Measurements from ENCODE around the gene RBBP4. TPM values are rescaled to one million over a fixed set of nuclear protein-coding genes. Genes with fewer than 3 reads are reported as not detected.
"Not testable (repeated sequence)": the region's sequence is repeated elsewhere in the genome, so short reads cannot be mapped to it uniquely, and the experiment has no call there.

Gene RBBP4
- polyA plus RNA-seq, 3 donors, result 41.3 to 45.5 (median 45.3) TPM

DNA sequence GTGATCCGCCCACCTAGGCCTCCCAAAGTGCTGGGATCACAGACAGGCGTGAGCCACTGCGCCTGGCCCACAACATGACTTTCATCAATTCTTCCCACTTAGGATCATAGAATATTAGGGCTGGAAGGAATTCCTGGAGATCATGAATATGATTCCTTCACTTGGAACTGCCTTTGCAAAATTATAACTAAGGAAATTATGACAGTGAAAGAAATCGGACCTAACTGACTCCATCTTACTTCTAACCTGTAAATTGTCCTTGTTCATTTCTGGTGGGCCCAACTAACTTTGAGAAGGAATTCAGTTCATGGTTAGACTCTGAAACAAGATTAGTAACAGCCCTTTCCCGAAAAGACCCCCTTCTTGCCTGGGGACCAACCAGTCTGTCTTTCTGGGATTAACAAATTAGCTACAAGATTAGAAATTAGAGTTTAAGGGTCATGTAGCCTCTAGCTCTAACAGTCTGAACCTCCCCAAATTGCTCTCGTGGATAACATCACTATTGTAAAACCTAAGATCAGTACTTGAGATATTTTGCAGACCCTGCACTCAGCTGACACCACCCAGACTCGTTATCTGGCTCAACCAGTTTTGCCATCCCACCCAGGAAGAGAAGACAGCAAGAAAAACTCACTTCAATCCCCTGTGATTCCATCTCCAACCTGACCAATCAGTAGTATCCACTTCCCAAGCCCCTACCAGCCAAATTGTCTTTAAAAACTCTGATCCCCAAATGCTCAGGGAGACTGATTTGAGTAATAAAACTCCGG is 15.3 kb upstream of the RBBP4 start:
- no peak overlapping the region for H3K27ac ChIP-seq (ENCODE audit: low read depth, low read length)
- WGBS, 3 donors, result 93 to 96% (median 96%) methylated on average over 8 of the region's 8 CpGs

DNA sequence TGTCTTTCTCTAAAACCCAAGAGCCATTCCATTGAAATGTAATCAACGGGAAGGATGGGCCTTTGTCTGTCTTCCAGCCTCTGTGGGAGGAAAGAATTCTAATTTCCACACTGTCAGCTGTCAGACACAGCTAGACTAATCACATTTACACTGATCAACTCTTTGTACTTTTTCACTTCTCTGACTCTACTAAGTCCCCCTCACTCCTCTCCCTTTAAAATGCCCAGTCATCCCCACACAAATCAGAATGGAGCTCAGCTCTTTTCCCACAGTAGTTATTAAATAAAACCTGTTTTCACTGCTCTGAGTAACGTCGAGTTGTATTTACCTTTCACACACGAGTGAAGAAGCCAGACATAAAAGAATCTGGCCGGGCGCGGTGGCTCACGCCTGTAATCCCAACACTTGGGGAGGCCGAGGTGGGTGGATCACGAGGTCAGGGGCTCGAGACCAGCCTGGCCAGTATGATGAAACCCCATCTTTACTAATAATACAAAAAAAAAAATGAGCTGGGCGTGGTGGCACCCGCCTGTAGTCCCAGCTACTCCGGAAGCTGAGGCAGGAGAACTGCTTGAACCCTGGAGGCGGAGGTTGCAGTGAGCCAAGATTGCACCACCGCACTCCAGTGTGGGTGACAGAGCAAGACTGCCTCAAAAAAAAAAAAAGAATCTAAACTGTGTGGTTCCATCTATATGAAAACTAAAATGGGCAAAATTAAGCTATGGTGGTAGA is 13.9 kb upstream of the RBBP4 start:
- WGBS, 3 donors, result 74 to 79% (median 79%) methylated on average over 16 of the region's 16 CpGs
- H3K27ac ChIP-seq (ENCODE audit: low read depth, low read length), result no peak overlapping the region

DNA sequence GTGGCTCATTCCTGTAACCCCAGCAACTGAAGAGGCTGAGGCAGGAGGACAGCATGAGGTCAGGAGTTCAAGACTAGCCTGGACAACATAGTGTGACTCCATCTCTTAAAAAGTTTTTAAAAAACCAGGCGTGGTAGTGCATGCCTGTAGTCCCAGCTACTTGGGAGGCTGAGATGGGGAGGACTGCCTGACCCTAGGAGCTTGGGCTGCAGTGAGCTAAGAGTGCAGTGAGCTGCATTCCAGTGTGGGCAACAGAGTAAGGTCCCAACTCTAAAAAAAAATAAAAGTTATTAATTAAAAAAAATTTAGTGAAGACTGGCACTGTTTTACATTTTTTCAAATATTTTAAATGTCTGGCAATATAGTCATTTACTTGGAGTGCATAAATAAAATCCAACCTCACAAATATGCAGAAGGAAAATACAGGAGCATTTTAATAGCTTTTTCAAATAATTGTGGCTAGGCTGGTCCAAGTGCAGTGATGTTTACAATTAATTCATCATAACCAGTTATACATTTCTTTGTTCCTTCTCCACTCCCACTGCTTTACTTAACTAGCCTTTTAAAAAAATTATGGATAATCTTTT is 11.4 kb upstream of the RBBP4 start:
- H3K27ac ChIP-seq (ENCODE audit: low read depth, low read length), result no peak overlapping the region
- 93 to 94% (median 93%) methylated on average over 1 of the region's 1 CpG for WGBS, 3 donors

DNA sequence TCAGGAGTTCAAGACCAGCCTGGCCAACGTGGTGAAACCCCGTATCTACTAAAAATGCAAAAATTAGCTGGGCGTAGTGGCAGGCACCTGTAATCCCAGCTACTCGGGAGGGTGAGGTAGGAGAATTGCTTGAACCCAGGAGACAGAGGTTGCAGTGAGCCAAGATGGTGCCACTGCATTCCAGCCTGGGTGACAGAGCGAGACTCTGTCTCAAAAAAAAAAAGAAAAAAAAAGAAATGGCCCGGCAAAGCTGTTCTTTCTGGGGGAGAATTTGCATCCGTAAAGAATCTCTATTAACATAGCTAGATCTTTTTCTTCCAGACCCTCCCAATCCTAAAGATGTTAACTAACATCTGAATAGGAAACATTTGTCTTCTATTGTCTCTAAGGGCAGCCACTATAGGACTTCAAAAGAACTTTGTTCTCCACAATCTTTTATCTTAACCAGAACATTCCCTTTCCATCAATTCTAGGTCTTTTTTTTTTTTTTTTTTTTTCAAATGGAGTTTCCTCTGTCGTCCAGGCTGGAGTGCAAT is 8.6 kb upstream of the RBBP4 start:
- 79 to 89% (median 85%) methylated on average over 8 of the region's 8 CpGs for WGBS, 3 donors
- H3K27ac ChIP-seq (ENCODE audit: low read depth, low read length), result not testable (repeated sequence)

DNA sequence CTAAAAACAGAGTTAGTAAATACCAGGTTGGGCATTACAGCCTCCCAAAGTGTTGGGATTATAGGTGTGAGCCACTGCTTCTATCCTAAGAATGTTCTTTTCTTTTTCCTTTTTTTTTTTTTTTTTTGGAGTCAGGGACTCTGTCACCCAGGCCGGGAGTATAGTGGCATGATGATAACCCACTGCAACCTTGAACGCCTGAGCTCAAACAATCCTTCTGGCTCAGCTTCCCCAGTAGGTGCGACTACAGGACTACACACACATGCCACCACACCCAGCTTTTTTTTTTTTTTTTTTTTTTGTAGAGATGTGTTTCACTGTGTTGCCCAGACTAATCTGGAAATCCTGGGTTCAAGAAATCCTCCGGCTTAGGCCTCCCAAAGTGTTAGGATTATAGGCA is 6.6 kb upstream of the RBBP4 start:
- WGBS, 3 donors, result 48 to 95% (median 78%) methylated on average over 4 of the region's 4 CpGs
- H3K27ac ChIP-seq (ENCODE audit: low read depth, low read length), result no peak overlapping the region

DNA sequence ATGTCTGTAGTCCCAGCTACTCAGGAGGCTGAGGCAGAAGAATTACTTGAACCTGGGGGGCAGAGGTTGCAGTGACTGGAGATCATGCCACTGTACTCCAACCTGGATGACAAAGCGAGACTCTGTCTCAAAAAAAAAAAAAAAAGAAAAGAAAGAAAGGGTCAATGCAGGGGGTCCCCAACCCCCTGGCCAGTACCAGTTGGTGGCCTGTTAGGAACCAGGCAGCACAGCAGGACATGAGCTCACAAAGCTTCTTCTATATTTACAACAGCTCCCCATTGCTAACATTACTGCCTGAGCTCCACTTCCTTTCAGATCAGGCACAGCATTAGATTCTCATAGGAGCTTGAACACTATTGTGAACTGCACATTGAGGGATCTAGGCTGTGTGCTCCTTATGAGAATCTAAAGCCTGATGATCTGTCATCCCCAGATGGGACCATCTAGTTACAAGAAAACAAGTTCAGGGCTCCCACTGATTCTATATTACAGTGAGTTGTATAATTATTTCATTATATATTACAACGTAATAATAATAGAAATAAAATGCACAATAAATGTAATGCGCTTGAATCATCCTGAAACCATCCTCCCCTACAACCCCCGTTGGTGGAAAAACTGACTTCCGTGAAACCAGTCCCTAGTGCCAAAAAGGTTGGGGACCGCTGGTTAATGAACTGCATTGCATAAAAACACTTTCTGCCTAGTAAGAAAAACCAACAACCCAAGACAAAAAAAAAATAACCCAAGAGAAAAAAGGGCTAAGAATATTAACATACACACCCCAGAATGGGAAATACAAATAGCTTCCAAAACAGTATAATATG is 3.5 kb upstream of the RBBP4 start:
- 77 to 87% (median 81%) methylated on average over 6 of the region's 6 CpGs for WGBS, 3 donors
- H3K27ac ChIP-seq (ENCODE audit: low read depth, low read length), result no peak overlapping the region

DNA sequence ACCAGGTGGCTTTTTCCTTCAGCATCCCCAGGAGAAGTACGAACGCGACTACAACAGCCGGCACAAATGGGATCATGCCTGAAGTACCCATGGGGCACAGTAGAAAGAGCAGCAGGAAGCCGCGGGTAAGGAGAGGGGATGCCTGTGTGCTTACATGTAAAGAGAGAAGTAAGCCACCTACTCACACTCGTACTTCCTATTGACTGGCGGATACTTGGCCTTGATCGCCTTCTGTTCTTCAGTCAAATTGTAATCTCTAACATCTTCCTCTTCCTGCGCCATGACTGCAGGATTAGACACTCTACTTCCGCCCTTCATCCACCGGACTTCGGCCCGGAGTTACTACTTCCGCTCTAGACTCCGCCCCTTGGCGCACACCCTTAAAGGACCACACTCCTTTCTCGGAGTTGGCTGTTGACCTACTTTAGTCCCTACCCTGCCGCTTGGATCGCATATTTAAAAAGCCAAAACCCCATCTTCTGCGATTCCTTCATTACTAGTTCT is 708 bp upstream of the RBBP4 start, which contains the start of gene ZBTB8OS:
Gene ZBTB8OS (minus strand): TSS at position 303 of the 504 bp plus-strand sequence. CDS start 21 bp downstream, at position 282.
- WGBS, 3 donors, result 0 to 1% (median 0%) methylated on average over 21 of the region's 21 CpGs
- H3K27ac ChIP-seq (ENCODE audit: low read depth, low read length), result peak within 1 kb of the TSS; percentile 94

DNA sequence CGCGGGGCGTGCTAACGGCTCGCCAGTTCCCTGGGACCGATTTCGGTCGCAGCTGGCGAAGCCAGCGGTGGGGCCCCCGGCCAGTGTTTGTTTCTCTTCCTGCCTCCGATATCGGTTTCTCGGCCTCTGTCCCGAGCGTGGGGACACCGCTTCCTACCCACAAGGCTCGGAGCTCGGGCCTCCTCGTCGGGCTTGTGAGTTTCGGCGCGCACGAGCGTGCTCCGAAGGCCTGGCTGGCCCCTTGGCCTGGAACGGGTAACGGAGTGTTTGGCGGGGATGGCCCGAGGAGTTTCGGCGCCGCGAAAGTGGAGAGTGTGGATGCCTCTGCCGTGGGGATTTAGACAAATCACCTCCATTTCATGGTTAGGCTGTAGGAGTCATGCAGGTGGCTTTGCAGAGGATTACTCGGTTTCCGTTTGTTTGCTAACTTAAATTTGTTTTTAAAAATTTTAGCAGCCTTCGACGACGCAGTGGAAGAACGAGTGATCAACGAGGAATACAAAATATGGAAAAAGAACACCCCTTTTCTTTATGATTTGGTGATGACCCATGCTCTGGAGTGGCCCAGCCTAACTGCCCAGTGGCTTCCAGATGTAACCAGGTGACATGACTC is 559 bp downstream of the RBBP4 start:
- H3K27ac ChIP-seq (ENCODE audit: low read depth, low read length), result peak overlapping the region; percentile 59
- 0 to 1% (median 1%) methylated on average over 43 of the region's 43 CpGs for WGBS, 3 donors

DNA sequence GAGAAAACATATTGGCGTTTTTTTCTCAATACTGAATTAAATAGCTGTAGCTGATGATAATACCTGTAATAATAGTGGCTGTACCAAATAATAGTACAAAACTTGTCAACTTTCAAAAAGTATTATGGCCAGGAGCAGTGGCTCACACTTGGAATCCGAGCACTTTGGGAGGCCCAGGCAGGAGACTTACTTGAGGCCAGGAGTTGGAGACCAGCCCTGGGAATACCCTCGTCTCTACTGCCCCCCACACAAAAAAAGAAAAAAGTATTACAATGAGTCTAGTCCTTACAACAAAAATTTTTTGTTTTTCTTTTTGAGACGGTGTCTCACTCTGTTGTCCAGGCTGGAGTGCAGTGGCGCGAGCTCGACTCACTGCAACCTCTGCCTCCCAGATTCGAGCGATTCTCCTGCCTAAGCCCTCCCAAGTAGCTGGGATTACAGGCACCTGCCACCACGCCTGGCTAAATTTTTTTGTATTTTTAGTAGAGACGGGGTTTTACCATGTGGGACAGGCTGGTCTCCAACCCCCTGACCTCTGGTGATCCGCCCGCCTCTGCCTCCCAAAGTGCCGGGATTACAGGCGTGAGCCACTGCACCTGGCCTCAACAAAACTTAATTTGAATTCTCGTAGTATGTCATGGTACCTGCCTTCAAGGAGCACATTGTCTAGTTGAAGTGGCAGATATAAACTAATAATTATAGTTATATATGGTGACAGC is 1.4 kb downstream of the RBBP4 start:
- 85 to 88% (median 87%) methylated on average over 16 of the region's 16 CpGs for WGBS, 3 donors
- no peak overlapping the region for H3K27ac ChIP-seq (ENCODE audit: low read depth, low read length)

DNA sequence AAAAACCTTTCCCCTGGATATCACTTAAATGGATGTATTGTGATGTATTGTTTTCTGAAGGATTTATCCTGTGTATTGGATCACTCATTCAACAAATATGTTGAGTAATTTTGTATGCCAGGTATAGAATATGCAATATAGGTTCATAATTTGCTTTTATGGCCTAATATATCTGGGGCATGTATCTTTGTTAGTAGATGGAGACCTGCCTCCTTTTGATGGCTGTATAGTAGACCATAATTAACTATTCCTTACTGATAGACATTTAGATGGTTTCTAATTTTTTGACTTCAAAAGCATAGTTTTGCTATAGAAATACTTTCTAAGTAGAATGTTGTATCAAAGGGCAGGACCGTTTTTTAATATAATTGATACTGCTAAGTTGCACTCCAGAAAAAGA is 8.6 kb downstream of the RBBP4 start:
- WGBS, 3 donors, result 94% methylated on average over 1 of the region's 1 CpG
- H3K27ac ChIP-seq (ENCODE audit: low read depth, low read length), result no peak overlapping the region

DNA sequence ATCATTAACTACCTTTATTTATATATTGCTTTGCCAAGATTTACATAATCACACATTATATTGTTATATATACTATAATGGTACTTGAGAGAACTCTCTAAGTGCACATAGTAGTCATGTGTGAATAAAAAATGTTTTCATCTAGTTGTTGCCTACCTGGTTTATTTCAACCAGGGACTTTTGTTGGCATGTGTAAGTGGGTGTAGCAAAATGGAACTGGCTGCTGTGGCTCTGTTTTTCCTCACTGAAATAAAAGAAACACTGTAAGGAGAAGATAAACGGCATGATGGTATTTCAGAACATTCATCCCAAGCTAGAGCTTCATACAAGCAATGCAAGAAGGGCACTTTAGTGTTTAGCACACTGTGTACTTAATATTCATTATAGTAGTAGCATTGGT is 14.9 kb downstream of the RBBP4 start:
- WGBS, 3 donors, result 55 to 63% (median 63%) methylated on average over 1 of the region's 1 CpG
- no peak overlapping the region for H3K27ac ChIP-seq (ENCODE audit: low read depth, low read length)

DNA sequence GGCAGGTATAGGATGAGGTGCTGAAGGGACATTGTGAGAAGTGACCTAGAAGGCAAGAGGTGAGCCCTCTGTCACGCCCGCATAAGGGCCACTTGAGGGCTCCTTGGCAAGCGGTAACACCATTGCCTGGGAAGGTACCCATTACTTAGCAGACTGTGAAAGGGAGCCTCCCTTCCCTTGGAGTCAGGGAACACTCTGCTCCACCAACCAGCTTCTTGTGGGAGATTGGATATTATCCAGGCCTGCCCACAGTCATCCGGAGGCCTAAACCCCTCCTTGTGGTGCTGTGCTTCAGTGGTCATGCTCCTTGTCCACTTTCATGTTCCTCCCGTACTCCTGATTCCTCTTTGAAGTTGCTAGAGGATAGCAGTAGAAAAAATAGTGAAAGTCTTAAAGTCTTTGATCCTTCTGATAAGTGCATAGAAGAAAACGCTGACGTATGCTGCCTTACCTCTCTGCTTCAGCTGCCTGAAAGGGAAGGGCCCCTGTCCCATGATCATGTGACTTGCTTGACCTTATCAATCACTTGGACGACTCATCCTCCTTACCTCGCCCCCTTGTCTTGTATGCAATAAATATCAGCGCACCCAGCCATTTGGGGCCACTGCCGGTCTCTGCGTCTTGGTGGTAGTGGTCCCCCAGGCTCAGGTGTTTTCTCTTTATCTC is 16.0 kb downstream of the RBBP4 start:
- H3K27ac ChIP-seq (ENCODE audit: low read depth, low read length), result no peak overlapping the region
- 77 to 86% (median 83%) methylated on average over 12 of the region's 12 CpGs for WGBS, 3 donors

DNA sequence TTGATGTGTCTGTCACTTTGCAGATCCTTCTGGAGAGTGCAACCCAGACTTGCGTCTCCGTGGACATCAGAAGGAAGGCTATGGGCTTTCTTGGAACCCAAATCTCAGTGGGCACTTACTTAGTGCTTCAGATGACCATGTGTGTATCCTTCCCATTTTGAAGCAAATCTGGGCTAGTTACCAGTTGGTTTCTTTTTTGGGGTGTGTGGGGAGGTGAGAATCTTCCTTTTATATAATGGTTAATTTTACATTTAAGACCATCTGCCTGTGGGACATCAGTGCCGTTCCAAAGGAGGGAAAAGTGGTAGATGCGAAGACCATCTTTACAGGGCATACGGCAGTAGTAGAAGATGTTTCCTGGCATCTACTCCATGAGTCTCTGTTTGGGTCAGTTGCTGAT is 17.7 kb downstream of the RBBP4 start:
- not testable (repeated sequence) for H3K27ac ChIP-seq (ENCODE audit: low read depth, low read length)
- 95 to 99% (median 96%) methylated on average over 5 of the region's 5 CpGs for WGBS, 3 donors

DNA sequence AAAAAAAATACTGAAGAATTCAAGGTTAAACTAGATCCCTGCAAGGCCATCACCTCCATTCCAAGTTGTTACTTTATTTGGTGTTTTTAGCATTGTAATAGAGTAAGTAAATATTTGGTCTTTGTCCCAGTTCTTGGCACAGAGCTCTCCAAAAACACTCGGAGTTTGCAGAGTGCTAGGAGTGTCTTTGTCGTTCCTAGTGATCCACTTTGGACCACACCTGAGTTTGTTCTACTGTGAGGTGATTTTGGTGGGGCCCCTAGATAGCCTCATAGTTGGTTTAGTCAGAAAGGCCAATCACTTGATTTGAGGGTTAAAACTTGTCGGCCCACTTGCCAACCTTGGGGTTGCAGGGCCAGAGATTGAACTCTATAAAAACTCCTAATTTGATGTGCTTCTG is 25.9 kb downstream of the RBBP4 start:
- no peak overlapping the region for H3K27ac ChIP-seq (ENCODE audit: low read depth, low read length)
- WGBS, 3 donors, result 29 to 54% (median 43%) methylated on average over 3 of the region's 3 CpGs

DNA sequence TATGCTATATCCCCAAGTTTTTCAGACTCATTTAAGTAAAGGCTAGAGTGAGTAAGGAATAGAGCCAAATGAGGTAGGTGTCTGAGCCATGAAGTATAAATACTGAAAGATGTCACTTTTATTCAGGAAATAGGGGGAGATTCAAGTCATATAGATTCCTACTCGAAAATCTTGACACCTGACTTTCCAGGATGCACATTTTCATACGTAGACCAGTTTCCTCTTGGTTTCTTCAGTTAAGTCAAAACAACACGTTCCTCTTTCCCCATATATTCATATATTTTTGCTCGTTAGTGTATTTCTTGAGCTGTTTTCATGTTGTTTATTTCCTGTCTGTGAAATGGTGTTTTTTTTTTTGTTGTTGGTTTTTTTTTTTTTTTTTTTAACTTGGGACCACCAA is 29.0 kb downstream of the RBBP4 start:
- WGBS, 3 donors, result 58 to 93% (median 68%) methylated on average over 4 of the region's 4 CpGs
- not testable (repeated sequence) for H3K27ac ChIP-seq (ENCODE audit: low read depth, low read length)

DNA sequence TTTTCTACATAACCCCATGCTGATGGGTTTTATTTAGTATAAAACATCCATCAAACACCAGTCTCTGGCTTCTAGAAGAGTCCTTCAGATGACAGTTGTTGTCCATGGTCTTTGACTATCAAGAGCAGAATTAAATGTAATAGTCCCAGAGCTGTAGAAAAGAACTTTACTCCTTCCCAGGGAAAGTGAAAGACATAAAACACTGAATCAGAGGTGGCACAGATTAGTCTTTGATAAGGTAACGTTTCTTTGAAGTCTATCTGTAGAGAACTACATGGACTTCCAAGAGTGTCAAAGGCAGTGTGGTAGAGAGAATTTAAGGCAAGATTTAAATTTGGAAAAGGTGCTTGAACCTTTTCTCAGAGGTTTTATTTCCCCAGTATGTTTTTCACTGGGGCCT is 29.6 kb downstream of the RBBP4 start:
- H3K27ac ChIP-seq (ENCODE audit: low read depth, low read length), result no peak overlapping the region
- whole genome bisulfite sequencing, 3 donors, result 57 to 97% (median 94%) methylated on average over 1 of the region's 1 CpG

DNA sequence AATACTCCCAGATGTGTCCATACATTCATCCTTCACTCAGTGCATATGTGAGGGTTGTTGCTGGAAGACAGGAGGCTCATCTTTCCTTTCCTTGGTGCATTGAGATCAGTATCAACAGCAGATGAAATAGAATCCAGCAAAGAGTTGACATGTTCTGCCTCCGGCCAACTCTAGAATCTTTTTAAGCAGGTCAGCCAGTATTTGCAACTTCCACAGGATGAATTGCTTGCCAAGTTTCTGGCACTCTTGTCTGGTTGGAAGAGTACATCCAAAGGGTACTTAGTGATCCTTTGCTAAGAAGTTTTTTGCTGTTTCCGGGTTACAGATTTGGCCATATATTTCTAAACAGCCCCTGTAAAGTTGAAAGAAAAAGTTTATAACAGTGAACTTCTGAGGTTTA is 30.5 kb downstream of the RBBP4 start:
- 44 to 52% (median 50%) methylated on average over 2 of the region's 2 CpGs for WGBS, 3 donors
- no peak overlapping the region for H3K27ac ChIP-seq (ENCODE audit: low read depth, low read length)

All from adipose tissue (tissue), 3 donors.